ENCODE data around the gene MPHOSPH9.

GRCh38 chr12:123254853-123255446 is 22.0 kb upstream of the MPHOSPH9 start:
- TF ChIP-seq, protein P1, sequence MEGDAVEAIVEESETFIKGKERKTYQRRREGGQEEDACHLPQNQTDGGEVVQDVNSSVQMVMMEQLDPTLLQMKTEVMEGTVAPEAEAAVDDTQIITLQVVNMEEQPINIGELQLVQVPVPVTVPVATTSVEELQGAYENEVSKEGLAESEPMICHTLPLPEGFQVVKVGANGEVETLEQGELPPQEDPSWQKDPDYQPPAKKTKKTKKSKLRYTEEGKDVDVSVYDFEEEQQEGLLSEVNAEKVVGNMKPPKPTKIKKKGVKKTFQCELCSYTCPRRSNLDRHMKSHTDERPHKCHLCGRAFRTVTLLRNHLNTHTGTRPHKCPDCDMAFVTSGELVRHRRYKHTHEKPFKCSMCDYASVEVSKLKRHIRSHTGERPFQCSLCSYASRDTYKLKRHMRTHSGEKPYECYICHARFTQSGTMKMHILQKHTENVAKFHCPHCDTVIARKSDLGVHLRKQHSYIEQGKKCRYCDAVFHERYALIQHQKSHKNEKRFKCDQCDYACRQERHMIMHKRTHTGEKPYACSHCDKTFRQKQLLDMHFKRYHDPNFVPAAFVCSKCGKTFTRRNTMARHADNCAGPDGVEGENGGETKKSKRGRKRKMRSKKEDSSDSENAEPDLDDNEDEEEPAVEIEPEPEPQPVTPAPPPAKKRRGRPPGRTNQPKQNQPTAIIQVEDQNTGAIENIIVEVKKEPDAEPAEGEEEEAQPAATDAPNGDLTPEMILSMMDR (IDR thresholded peaks at IDR 0.05; ENCODE audit: low read depth, low read length): no peak
- TF ChIP-seq EZH2phosphoT487 (IDR thresholded peaks at IDR 0.05; ENCODE audit: low read depth): no peak
